Raji (cell line): ENCODE measurements around the gene TMED7.

Experiments
- POLR2A ChIP-seq: IDR thresholded peaks from 2 replicates; pipeline ENCODE4 v1.6.1; 2011; ENCODE audit warnings: low read depth, low read length, control low read depth; ENCODE audit not compliant: insufficient read depth

The TMED7 gene

DNA sequence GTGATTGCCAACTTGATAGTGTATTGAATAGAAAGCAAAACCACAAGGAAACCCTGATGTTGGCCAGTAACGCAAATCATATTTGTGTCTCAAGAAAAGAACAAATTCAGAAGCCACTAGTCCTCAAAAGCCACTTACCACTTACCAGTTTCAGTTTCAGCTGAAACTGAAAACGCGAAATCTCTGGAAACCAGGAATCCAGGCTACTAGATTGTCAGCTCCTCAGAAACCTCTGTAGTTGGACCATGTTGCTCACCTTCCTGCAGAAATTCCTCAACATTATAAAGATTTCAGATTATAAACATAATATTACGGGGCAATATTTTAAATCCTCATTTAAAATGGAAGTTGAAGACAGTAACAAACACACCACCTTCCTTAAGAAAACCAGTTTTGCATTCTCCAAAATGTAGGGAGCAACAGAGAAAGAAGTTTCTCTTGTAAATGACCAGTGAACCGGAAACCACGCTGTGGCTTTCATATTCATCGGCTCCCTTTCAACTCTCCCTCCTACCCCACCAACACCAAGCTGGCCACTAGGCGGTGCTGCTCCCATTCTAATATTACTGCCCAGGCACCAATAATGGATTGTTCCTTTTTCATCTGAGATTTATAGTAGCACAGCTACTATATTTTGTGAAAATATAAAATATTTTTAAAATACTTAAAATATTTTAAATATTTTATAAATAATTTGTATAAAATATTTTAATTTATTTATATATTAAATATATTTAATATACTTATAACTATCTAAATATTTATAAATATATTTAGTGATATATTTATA, 8.7 kb upstream of the TMED7 start:
- TF ChIP-seq POLR2A = no peak

DNA sequence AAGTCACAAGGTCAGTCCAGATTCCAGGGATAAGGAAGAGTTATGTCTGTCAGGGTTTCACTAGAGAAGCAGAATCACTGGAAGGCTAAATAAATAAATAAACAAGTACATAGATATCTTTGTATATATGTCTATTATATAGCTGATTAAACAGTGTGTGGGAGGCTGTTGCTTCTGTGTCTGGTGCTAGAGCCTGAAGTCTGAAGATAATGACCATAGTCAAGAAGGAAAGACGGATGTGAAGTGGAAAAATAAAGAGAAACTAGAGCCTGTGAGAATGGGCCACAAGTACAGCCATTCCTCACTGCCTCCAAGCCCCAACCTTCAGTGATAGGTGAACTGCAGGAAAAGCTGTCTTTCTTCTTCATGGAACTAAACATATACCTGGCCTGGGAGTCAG, 4.1 kb upstream of the TMED7 start:
- no peak for TF ChIP-seq POLR2A

DNA sequence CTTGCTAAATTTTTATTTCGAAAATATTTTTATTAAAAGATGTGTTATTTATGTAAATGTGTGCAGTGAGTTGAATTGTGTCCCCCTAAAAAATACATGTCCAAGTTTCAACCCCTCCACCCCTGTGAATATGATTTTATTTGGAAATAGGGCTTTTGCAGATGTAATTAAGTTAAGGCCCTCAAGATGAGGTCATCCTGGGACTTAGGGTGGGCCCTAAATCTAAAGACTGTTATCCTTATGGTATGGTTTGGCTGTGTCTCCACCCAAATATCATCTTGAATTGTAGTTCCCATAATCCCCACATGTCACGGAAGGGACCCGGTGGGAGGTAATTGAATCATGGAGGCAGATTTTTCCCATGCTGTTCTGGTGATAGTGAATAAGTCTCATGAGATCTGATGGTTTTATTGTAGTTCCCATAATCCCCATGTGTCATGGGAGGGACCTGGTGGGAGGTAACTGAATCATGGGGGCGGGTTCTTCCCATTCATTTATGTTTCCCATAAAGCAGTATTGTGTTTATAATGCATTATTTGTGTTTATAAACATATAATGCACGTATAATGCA, 1.5 kb upstream of the TMED7 start:
- no peak for TF ChIP-seq POLR2A

DNA sequence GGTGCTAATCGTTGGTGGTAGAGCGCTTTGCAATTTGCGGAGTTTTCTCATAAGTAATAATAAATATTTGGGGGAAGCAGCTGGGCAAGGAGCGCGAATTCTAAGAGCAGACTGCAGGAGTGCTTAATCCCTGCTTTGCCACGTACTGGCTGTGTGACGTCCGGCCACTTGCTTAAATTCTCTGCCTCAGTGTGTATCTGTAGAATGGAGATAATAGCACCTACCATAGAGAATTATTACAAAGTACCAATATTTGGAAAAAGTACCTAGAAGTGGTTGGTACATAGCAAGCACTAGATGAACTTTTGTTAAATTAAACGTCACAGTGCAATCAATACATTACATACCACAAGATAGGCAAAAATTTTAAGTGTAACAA, 598 bp upstream of the TMED7 start:
- TF ChIP-seq POLR2A = no peak

DNA sequence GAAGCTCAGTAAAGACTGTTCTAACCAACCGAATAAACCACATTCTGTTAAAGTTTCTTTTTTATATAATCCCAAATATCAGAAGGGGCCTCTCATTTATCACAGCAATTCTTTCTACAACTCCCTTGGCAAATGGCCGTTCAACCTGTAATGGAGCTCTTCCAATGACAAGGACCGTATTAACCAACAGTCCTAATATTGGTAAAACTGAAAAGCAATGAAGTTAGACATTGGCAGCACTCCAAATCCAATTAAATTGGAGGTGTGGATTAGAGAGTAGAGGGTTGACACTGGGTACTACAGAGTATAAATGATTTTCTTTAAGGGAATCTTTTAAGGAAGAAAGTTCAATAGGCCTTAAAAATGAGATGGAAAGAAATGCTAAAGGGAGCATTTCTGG, 842 bp downstream of the TMED7 start:
- no peak for TF ChIP-seq POLR2A

DNA sequence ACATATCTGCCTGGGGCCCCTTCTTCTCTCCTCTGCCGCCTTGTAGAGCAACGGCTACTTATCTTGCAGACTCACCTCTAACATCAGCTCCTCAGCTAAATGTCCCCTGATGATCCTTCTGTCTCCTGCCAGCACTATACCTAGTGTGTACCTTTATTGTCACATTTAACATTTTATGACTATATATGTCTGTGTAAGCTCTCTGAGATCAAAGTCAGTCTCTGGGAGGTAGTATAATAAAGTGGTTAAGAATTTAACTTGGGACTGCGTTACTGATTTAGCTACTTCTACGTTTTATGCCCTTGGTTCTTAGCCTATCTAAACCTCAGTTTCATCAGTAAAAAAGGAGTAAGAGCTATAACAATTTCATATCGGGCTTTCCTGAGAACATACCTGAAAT, 2.2 kb downstream of the TMED7 start:
- no peak for TF ChIP-seq POLR2A

DNA sequence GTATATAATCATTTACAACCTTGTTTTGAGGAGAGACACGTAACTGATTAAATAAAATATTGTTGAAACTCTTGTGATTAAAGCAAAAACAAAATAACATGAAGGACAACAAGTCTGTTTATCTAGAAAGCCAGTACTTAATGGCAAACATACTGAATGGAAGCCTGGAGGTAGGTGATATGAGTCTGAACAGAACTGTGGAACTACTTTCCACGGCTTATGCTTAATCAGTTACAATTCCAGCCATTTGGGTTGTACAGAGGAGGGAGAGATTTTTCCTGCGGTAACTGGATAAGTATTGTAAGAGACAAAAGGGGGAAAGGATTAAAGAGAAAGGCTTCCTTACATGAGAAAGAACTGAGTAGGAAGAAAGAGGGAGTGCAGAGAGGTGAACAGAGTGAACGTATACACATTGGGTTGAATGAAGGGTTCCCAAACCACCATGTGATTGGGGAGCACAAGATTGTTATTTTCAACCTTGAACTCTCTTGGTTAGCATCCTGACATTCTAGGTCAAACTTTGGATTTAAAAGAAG, 4.4 kb downstream of the TMED7 start:
- TF ChIP-seq POLR2A = no peak

DNA sequence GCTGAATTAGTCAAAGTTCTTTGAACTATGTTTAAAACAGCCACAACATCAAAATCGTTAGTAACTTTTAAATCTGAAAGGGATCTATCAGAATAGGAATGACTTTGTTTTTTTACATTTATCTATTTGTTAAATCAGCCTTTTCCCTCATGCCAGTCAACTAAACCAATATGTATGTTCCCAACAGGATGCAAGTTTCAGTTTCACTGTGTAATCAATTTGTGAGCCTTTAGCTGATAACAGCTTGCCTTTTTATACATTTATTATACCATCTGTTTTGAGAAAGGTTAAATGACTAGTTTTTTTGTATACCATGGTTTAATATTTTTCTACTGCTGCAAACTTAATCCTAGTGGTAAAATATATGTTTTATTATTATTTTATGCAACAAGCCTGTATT, 8.9 kb downstream of the TMED7 start:
- TF ChIP-seq POLR2A = no peak

DNA sequence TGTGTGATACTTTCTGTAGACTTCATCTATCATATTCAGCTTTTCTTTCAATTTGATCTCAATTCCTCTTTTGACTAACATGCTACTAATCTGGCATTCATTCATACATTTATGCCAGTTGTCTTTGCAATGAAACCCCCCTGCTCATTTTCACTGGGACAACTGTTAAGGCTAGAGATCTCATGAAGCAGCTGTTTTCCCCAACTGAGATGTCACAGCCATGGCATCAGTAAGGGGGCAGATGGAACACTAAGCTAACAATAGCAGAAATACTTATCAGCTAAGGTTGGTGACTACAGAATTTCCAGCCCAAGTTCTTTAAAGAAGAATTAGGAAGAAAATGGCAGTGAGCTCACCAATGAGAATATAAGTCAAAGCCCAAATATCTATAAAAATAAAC, 9.4 kb downstream of the TMED7 start:
- TF ChIP-seq POLR2A = no peak

DNA sequence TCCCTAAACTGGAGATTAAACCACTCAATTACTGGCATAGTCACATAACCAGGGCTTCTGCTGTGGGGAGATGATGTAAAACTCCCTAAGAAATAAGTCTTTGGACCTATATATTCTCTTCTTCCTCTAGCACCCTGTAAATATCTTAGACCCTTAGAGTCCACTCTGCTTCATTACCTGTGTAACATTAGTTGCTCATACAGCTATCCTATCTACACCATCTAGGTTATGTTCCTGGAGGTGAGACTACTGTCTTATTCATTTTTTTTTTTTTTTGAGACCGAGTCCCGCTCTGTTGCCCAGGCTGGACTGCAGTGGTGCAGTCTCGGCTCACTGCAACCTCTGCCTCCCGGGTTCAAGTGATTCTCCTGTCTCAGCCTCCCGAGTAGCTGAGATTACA, 14.0 kb downstream of the TMED7 start:
- no peak for TF ChIP-seq POLR2A

DNA sequence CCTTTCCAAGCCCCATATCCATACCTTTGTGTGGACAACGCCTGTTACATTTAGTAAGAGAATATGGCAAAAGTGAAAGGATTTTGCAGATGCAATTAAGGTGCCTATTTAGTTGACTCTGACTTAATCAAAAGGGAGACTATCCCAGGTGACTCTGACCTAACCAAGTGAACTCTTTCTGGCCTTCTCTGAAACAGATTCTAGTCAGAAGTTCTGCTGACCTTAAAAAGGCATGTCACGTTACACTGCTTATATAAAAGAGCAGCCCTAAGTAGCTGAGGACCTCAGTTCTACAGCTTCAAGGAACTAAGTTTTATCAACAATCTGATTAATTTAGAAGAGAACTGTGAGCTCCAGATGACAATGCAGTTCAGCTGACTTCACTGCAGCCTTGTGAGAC, 17.9 kb downstream of the TMED7 start:
- no peak for TF ChIP-seq POLR2A

DNA sequence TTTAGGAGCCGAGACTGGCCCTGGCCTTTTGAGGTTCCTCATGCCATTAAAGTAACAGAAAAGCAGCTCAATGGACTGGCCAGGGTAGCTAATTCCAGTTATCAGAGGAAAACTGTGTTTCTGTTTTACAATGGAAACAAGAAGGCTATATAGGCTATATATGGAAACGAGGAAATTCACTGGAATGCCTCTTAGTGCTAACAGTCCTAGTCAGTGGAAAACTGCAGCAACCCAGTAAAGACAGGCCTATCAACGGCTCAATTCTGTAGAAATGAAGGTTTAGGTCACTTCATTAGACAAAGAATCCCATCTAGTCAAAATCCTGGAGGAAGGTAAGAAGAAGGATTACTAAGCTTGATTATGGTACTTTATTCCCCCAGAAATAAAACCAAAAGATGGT, 20.4 kb downstream of the TMED7 start:
- no peak for TF ChIP-seq POLR2A

DNA sequence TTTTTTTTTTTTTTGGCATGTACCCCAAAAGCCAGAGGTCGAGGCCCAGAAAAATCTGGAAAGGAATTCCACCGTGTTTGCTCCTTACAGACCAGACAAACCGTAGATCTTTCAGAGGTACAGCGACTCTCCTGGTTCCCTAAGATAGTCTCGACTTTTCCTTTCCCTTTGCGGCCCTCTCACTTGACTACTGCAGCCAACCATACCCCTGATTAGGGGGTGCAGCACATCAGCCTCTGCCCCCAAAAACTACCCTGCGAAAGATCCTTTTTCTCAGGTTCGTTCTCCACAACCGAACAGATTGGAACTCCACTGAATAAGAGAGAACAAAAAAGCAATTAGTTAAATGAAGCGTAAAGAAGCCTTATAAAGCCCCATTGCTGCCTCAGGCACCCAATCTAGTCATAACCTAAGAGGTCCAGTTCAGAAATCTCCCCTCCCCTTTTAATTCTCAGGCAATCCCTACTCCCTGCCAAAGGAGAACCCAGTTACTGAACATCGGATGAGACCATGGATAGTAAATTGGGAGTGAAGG, 23.2 kb downstream of the TMED7 start:
- TF ChIP-seq POLR2A = no peak

DNA sequence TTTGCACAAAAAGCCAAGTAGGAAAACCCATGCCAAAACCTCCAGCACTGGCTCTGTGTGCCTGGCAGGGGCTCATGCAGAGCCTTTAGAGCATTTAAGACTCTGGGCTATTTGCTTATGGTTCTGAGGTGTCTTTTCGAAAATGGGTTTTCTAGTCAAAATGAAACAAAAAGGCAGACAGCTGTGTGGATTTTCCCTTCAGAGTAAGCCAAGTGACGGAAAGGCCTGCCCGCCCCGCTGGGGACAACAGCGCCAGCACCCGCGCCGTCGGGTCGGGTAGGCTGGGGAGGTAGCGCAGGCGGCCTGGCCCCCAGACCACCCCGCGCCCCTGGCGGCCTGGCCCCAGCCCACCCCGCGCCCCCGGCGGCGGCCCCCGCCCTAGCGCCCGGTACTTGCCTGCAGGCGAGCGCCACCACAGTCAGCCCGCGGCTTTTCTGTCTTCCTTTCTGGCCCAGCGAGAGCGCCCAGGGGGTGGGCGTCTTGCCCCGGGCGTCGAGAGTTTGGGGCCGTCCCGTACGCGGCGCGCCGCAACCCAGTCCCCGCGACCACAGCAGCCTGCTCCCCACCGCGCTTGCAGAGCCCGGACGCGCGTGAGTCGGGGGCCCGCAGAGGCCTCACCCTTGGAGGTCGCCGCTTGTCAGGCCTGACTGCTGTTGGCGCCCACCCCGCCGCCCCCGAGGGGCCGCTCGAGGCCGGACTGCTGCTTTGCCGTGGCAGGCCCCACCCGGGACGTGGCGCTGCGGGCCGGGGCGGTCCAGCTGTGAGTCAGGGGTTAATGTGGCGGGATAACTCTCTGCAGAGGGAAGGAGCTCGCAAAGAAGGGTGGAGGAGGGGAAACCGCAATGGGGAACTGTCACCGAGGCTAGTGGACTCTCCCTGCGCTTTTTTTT, 23.9 kb downstream of the TMED7 start, which contains the start of gene TICAM2:
TICAM2 (minus strand) TSS at position 779 of the 890 bp plus-strand sequence. CDS start 21,223 bp downstream, outside the sequence.
- peak; percentile 23; the same call in 1 of the 2 replicates for TF ChIP-seq POLR2A

DNA sequence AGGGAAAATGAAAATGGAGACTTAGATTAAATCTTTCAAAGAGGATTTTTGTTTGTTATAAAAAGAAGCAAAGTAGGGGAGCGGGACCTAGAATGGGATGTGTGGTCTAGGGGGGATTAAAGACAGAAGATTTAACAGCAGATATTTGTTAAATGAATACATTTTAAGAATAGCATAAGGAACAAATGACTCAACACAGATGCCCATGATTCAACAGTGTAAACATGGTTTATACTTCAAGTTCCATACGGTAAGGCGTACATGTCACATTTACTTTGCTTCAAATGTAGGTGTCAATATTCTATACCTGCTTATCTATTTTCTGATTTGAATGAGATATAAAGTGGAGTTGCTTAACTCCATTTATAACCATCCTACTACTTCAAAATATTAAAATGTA, 25.1 kb downstream of the TMED7 start:
- TF ChIP-seq POLR2A = no peak
